NCI-H345 treated with DMSO at 0.1 percent for 48 hours (cell line): ENCODE data around the gene MYO1D.
"Not testable (repeated sequence)": the region's sequence is repeated elsewhere in the genome, so short reads cannot be mapped to it uniquely, and the experiment has no call there.

ENCODE experiments used
- DNase-seq: peaks from one replicate; lab custom pipeline; 2025; ENCODE audit not compliant: unreplicated experiment; lab: John Stamatoyannopoulos, UW

The MYO1D gene

DNA sequence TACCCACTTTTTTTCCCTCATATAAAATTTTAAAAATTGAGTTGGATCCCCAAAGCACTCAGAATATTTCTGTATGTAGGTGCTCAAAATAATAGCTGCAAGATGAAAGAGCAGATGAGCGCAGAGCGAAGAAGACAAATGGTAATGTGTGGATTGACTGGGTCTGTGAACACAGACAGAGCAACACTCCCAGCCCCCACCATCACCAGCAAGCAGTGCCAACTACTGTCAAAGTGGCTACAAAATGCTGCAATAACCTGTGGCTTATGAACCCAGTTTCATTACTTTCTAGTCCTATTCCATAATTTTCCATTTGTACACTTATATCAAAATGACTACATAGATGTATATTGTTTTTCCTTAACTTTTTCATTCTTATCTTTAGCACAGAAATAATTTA is 137.2 kb downstream of the MYO1D start:
- no peak for DNase-seq

DNA sequence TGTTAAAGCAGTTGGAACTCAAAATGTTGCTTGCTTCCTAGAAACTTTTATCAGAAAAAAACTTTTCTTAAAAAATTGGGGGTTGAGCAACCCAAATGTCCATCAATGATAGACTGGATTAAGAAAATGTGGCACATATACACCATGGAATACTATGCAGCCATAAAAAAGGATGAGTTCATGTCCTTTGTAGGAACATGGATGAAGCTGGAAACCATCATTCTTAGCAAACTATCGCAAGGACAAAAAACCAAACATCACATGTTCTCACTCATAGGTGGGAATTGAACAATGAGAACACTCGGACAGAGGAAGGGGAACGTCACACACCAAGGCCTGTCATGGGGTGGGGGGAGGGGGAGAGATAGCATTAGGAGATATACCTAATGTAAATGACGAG is 137.8 kb downstream of the MYO1D start:
- DNase-seq = not testable (repeated sequence)

DNA sequence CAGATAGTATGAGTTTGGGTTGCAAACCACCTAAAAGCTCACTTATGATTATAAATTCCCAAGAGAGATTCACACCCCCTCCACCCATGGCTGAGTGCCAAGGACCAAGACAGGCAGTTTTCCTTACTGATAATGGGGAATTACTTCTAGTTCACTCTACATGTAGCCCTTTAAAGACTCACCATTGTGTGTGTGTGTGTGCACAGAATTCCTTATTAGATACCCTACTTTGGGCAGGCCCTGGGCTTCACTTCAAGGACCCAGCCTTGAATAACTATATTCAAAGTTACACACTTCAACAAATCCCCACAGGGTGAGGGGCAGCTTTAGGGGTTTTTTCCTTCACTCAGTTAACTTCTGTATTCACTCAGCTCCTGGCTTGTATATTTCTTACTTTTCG is 143.5 kb downstream of the MYO1D start:
- no peak for DNase-seq

DNA sequence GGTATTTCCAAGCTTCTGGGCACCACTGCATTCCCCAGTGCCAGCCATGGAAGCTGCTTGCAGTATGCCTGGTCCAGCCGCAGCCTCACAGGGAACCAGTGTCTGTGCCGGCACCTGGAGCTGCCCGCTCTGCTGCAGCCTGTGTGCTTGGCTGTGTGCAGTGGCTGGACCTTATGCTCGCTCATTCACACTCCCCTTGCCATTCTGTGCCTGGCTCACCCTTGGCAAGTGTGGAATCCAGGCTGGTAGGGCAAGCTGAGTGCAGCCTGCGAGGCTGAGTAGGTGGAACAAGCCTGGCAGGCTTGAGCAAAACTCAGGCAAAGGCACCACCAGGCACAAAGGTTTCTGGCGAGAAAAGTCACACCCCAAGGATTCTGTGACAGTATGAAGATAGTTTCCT is 144.0 kb downstream of the MYO1D start:
- no peak for DNase-seq

DNA sequence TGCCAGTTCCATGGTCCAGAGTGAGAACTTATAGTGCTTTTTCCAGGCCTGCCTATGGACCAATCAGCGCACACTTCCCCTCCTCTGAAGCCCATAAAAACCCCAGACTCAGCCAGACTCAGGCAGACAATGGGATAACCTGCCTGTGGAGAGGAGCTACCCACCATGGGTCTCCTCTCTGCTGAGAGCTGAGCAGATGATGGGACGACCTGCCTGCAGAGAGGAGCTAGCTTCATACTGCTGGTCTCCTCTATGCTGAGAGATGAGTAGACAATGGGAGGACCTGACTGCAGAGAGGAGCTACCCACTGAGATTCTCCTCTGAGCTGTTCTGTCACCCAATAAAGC is 144.7 kb downstream of the MYO1D start:
- no peak for DNase-seq

DNA sequence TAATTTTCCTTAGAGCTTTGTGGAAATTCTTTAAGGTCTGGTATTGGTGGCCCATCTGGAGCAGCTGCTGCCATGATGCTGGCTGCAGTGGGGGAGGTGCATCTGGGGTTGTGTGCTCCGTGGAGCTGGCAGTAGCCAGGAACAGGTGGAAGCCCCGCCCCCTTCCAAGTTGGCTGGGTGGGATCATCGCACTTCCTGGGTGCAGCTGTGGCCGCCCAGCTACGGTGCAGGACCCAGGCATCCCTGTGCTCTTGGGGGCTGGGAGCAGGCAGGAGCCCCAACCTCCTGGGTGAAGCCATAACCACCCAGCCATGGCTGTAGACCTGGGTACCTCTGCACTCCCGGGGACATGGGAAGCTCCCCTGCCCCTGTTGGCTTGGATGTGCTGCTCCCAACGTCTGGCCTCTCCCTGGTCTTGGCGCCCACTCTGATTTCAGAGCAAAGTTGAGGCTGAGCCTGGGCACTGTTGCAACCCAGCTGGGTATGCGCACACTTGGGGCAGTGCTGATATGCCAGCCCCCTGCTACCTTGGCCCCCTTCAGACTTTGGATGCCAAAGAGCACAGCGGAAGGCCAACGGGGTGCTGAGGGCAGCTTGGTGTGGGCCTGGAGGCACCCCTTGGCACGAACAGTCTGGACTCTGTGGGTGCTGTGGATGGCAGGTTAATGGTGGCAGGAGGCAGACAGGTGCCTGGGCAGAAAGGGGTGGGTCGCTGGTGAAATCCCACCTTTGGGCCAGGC is 145.2 kb downstream of the MYO1D start:
- DNase-seq = no peak

DNA sequence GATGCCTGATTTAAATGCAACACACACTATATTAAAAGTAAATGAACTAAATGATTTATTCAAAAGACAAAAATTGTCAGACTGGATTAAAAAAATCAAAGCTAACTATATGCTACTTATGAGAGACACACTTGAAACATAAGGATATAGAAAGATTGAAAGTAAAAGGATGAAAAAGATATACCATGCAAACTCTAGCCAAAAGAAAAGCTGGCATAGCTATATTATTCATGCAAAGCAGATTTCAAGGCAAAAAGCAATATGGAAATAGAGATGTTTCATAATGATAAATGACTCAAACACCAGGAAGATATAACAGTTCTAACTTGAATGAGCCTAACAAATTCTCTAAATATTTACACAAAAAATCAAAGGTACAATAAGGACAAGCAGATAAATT is 149.2 kb downstream of the MYO1D start:
- DNase-seq = no peak

DNA sequence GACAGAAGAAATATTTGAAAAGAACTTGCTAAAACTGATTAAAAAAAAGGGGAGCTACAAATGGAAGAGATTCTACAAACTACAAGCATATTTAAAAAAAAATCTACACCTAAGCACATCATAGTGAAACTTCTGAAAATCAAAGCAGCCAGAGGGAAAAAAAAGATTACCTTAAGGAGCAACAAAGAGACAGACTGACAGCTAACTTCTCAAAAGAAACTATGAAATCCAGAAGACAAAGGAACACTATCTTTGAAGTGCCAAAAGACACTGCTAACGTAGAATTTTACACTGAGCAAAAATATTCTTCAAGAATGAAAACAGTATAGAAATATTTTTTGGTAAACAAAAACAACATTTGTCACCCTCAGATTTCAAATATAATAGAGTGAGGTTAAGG is 151.2 kb downstream of the MYO1D start:
- no peak for DNase-seq

DNA sequence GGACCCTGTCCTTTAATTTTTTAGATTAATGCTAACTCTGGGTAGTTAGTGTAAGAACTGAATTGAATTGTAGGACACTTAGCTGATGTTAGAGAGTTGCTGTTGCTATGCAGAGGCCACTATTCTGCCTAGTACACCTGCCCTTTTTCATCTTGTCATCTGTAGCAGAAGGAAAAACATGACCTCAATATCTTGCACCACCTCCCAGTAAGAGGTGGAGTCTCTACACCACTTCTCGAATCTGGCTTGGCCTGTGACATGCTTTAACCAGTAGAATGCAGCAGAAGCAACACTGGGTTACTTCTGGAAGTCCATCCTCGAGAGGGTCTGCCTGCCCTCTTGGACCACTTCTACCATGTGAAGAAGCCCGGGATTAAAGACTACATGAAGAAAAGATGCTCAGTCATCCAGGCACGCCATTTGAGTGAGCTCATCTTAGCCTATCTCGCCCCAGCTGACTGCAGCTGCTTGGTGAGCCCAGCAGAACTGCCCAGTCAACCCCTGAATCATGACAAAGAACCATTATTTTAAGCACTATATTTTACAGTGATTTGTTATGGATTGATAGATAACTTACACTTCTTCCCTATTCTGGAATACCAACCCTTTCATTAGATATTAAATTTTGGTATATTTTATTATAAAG is 153.5 kb downstream of the MYO1D start:
- DNase-seq = no peak

DNA sequence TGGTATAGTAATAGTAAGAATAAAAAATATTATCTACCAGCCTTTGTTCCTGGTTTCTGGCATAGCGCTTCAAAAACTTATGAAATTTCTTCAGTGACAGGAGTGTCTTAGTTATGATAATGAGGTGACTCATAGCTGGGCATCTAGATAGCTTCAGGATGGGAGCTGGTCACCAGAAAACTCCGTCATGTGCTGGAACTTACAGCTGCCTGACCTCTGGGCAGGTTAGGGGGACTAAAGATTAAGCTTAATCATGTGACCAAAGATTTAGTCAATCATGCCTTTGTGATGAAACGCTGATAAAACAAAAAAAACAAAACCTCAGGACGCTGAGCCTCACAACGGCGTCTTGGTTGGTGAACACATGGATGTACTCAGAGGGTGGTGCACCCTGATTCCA is 154.2 kb downstream of the MYO1D start:
- no peak for DNase-seq

DNA sequence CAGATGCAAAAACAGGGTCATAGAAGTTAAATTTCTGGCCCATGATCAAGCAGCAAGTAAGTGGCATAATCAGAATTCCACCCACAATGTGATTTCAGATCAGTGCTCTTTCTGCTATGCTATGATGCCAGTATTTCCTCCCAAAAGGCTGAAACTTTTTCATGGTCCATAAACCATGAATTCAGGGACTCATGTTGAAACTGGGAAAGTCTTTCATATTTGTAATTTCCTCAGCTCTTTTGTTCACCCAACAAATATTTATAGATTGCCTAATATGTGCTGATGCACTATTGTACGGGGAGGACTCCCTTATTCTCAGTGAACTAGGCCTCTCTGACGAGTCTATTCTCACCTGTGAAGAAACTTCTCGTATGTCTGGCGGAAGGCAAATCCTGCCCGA is 156.3 kb downstream of the MYO1D start:
- DNase-seq = no peak

DNA sequence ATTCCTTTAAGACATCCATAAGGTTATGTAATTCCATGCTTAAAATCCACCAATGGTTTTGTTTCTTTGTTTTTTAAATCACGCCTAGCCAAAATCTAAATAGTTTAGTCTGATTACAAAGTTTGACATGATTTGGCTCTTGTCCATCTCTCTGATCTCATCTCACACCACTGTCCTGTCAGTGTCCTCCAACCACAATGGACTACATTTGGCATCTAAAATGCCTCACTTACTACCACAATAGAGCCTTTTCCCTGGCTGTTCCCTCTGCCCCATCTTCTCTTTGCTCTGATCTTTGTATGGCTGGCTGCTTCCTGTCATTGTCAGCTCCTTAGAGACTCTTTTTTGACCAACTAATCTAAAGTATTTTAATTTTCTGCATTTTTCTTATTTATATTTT is 157.2 kb downstream of the MYO1D start:
- no peak for DNase-seq

DNA sequence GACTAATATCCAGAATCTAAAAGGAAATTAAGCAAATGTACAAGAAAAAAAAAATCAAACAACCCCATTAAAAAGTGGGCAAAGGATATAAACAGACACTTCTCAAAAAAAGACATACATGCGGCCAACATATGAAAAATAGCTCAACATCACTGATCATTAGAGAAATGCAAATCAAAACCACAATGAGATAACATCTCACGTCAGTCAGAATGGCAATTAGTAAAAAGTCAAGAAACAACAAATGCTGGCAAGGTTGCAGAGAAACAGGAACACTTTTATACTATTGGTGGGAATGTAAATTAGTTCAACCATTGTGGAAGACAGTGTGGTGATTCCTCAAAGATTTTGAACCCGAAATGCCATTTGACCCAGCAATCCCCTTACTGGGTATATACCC is 162.0 kb downstream of the MYO1D start:
- DNase-seq = not testable (repeated sequence)

DNA sequence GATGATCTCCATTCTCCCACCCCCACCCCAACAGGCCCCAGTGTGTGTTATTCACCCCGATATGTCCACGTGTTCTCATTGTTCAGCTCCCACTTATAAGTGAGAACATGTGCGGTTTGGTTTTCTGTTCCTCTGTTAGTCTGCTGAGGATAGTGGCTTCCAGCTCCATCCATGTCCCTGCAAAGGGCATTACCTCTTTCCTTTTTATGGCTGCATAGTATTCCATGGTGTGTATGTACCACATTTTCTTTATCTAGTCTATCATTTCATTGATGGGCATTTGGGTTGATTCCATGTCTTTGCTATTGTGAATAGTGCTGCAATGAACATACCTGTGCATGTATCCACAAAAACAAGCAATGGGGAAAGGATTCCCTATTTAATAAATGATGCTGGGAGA is 162.7 kb downstream of the MYO1D start:
- not testable (repeated sequence) for DNase-seq

DNA sequence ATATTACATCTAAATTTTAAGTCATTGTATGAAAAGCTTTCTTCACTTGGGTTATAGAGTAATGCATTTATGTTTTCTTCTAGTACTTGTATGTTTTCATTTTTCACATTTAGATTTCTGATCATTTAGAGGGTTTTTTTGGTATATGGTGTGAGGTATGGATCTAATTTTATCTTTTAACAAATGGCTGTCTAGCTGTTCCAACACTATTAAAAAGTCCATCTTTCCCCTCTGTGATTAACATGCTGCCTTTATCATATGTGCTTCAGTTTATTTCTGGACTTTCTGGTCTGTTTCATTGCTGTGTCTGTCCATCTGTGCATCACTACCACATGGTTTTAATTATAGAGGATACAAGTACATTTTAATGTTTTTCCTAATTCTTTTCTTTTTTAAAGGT is 163.8 kb downstream of the MYO1D start:
- DNase-seq = no peak

DNA sequence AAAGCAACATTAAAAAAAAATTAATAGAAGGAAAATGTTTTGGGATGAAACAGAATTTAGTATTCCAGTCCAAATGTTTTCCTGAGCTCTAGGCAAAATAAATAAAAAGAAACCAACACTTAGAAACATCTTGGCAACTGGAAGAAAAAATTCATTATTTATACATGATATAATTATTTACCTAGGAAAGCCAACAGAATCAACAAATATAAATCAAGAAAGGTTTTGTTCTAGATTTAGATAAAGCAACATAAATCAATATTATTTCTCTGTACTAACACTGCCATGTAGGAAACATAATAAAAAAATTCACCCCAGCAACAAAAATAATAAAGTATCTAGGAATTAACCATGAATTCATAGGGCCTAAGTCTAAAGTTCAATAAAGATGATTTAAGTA is 167.4 kb downstream of the MYO1D start:
- DNase-seq = no peak

DNA sequence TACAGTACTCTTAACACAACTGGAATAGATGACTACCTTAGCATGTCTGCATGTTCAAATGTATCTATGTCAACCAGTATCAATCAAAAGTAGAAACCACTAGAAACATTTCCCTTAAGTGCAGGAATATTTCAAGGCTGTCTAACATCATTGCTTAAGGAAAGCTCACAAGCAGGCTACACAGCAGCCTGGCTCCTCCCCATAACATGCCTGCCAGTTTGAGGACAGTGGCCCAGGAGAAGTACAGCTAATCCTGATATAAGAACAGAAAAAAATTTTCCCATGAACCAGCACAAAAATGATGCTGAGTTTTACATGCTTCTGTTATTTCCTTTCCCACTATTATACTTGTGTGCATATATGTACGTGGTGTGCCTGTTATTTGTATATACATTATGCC is 175.1 kb downstream of the MYO1D start:
- DNase-seq = no peak

DNA sequence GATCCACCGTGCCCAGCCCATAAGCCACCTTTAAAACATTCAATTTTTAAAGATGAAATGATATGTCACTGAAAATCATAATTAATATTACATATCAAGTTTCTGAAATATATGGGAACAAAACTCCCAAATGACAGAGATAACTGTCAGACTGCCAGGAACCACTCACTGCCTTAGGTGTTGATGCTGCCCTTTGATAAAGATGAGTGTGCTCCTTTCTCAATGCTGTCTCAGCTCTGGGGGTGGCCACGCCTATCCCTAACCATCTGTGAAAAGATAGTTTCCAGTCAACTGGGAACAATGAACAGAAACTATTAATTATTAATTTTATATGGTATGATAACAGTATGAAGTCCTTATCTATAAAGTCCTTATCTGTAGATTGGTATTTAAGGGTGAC is 177.7 kb downstream of the MYO1D start:
- DNase-seq = no peak

DNA sequence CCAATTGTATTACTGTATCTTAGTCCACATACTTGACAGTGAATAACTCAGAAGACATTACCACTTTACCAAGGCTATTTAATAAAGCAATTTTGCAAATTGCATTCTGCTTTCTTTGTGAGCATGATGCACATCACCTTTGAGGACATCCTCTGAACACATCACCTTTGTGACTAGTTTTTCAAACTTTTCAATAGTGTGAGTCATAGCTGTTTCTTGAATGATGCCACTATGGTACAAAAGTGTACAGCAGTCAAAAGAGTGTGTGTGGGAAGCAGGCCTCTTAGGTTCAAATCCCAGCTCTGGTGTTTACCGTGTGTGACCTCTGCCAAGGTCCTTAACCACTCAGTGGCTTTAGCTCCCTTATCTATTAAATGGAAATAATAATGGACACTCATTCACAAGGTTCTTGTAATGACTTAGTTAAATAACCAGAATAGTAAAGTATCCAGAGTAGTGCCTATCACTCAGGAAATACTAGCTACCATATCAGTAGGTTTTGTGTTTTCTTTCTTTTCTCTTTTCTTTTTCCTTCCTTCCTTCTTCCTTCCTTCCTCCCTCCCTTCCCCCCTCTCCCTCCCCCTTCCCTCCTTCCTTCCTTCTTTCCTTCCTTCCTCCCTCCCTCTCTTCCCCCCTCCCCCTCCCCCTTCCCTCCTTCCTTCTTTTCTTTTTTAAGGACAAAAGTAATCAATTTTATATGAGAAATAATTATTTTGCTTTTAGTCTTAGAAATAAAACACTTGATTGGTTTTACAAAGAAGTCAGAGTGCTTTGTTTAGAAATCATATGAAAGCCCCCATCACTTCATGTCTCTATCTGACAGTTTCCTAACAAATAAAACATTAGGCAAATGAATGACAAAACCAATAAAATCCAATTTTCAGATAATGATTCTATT is 178.9 kb downstream of the MYO1D start:
- DNase-seq = no peak

DNA sequence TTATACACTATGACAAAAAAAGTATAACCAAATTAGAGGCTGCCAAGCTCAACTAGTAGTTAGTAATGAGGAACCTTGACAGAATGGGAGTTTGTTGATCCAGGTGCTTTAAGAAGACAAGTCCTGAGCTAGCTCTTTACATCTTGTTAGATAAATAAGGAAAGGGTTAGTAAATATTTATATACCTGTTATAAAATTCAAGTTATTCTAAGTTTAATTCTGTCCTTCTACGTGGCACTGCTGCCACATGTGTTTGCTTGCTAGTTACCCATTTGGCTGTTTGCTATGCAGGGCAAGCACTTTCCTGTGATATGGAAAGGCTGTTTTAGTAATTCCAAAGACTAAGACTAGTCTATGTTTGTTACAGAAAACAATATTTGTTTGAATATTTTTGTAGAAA is 180.5 kb downstream of the MYO1D start:
- no peak for DNase-seq

DNA sequence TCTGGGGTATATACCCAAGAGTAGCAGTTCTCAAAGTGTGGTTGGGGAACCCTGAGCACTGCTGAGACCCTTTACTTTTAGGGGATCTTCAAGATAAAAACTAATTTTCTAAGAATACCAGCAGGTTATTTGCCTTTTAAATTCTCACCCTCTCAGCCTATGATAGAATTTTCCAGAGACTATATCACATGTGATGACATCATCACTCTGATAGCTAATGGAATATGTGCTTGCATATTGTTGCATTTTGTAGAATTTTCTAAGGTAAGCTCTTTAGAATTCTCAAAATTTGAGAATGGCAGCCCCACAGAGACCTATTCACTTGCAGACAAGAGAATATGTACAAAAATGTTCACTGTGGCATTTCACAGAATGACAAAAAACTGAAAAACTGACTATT is 181.1 kb downstream of the MYO1D start:
- DNase-seq = no peak
